Loucy (cell line): ENCODE measurements around the gene MCUR1.

Experiments used
- H2AFZ ChIP-seq: fragments of 200-600 bp; sonication (generic); 2 replicates; pipeline ENCODE4 v1.6.0; 2016; ENCODE audit warnings: antibody characterized with exemption, mild to moderate bottlenecking, low read length, moderate library complexity
- H3F3A ChIP-seq: fragments of 200-600 bp; 2 replicates; pipeline ENCODE4 v1.6.0; 2016; ENCODE audit warnings: antibody characterized with exemption, low read depth, mild to moderate bottlenecking
- H3K27me3 ChIP-seq: fragments of 200-600 bp; sonication (generic); 2 replicates; pipeline ENCODE4 v1.6.1; 2014; ENCODE audit warnings: low read length, mild to moderate bottlenecking; ENCODE audit not compliant: insufficient read depth, poor library complexity, severe bottlenecking
- H3K36me3 ChIP-seq: fragments of 200-600 bp; sonication (generic); 2 replicates; pipeline ENCODE4 v1.6.1; 2016; ENCODE audit warnings: low read length; ENCODE audit not compliant: insufficient read depth
- H3K4me1 ChIP-seq: fragments of 200-600 bp; sonication (generic); 2 replicates; pipeline ENCODE4 v1.5.1; 2014; ENCODE audit warnings: low read length, mild to moderate bottlenecking; ENCODE audit not compliant: insufficient read depth, poor library complexity, severe bottlenecking
- H3K4me2 ChIP-seq: fragments of 200-600 bp; sonication (generic); 2 replicates; pipeline ENCODE4 v1.6.0; 2014; ENCODE audit warnings: antibody characterized with exemption, low read length, low read depth, mild to moderate bottlenecking; ENCODE audit not compliant: poor library complexity, severe bottlenecking
- H3K4me3 ChIP-seq: fragments of 200-600 bp; sonication (generic); 2 replicates; pipeline ENCODE4 v1.5.1; 2014; ENCODE audit warnings: low read length, mild to moderate bottlenecking, mixed read lengths; ENCODE audit not compliant: poor library complexity, severe bottlenecking
- H3K79me2 ChIP-seq: fragments of 200-600 bp; sonication (generic); 2 replicates; pipeline ENCODE4 v1.6.1; 2014; ENCODE audit warnings: low read length; ENCODE audit not compliant: insufficient read depth
- H3K9ac ChIP-seq: fragments of 200-600 bp; sonication (generic); 2 replicates; pipeline ENCODE4 v1.6.0; 2014; ENCODE audit warnings: mild to moderate bottlenecking, low read depth, low read length, moderate library complexity; ENCODE audit not compliant: poor library complexity, severe bottlenecking
- H3K9me2 ChIP-seq: fragments of 200-600 bp; sonication (generic); replicated peaks from 2 replicates; pipeline ENCODE4 v1.6.1; 2016; ENCODE audit warnings: low read depth, low read length, mixed read lengths
- H3K9me3 ChIP-seq: fragments of 200-600 bp; sonication (generic); 2 replicates; pipeline ENCODE4 v1.6.1; 2014; ENCODE audit warnings: mild to moderate bottlenecking, antibody characterized with exemption, low read length, low read depth; ENCODE audit not compliant: insufficient read depth
- H4K20me1 ChIP-seq: fragments of 200-600 bp; sonication (generic); 2 replicates; pipeline ENCODE4 v1.6.0; 2014; ENCODE audit warnings: antibody characterized with exemption, low read length, mild to moderate bottlenecking; ENCODE audit not compliant: insufficient read depth, poor library complexity, severe bottlenecking
- CTCF ChIP-seq: fragments of 200-600 bp; sonication (generic); conservative IDR thresholded peaks from 2 replicates; pipeline ENCODE4 v1.5.1; 2014; ENCODE audit warnings: mild to moderate bottlenecking, antibody characterized with exemption, low read length
- EZH2phosphoT487 ChIP-seq: fragments of 200-600 bp; IDR thresholded peaks from 2 replicates; pipeline ENCODE4 v1.6.1; 2018; ENCODE audit warnings: antibody characterized with exemption, mild to moderate bottlenecking, moderate library complexity, borderline replicate concordance

Gene MCUR1

GRCh38 chr6:13754644-13755043 is 59.7 kb downstream of the MCUR1 start:
- Histone ChIP-seq H4K20me1 (no peaks in the 10 kb centered on the region), H3K9me3 (no peaks in the 10 kb centered on the region), H3K4me2 (no peak overlapping the region), H3K36me3 (no peaks in the 10 kb centered on the region), H3K27me3 (no peaks in the 10 kb centered on the region), H3K4me3 (no peak overlapping the region), H2AFZ (no peak overlapping the region), H3K9ac (no peak overlapping the region), H3K79me2 (no peaks in the 10 kb centered on the region), H3F3A (no peaks in the 10 kb centered on the region), H3K9me2 (no peaks in the 10 kb centered on the region), H3K4me1 (no peaks in the 10 kb centered on the region)
- no peak for TF ChIP-seq EZH2phosphoT487
- TF ChIP-seq CTCF = no peak

DNA sequence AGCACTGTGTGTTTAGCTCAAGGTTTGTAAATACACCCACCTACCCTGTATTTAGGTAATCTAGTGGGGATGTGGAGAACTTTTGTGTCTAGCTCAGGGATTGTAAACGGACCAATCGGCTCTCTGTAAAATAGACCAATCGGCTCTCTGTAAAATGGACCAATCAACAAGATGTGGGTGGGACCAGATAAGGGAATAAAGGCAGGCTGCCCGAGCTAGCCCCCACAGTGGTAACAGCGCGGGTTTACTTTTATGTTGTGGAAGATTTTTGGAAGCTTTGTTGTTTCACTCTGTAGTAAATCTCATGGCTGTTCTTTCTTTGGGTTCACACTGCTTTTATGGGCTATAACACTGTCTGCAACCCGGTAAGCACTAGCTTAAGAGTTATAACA is 70.6 kb downstream of the MCUR1 start:
- Histone ChIP-seq H2AFZ (no peak overlapping the region), H3K36me3 (no peaks in the 10 kb centered on the region), H3F3A (no peaks in the 10 kb centered on the region), H3K9me2 (no peaks in the 10 kb centered on the region), H4K20me1 (no peaks in the 10 kb centered on the region), H3K4me1 (no peaks in the 10 kb centered on the region), H3K79me2 (no peaks in the 10 kb centered on the region), H3K9me3 (no peaks in the 10 kb centered on the region), H3K27me3 (no peaks in the 10 kb centered on the region), H3K9ac (no peak overlapping the region), H3K4me3 (no peak overlapping the region), H3K4me2 (no peak overlapping the region)
- no peak for TF ChIP-seq CTCF

- Histone ChIP-seq H3K4me1 (no peaks in the 10 kb centered on the region), H2AFZ (no peak overlapping the region), H3K9me3 (no peaks in the 10 kb centered on the region), H3K9ac (no peak overlapping the region), H3K79me2 (no peaks in the 10 kb centered on the region), H3F3A (no peaks in the 10 kb centered on the region), H3K27me3 (no peaks in the 10 kb centered on the region), H3K4me2 (no peak overlapping the region), H4K20me1 (no peaks in the 10 kb centered on the region), H3K9me2 (no peaks in the 10 kb centered on the region), H3K4me3 (no peak overlapping the region), H3K36me3 (no peaks in the 10 kb centered on the region)
- TF ChIP-seq CTCF = no peak
- no peak for TF ChIP-seq EZH2phosphoT487
Observed at GRCh38 chr6:13742961-13743735, 71.2 kb downstream of the MCUR1 start.
